GM11168 (cell line): ENCODE results near the gene SOX21.
"Not testable (repeated sequence)": the region's sequence is repeated elsewhere in the genome, so short reads cannot be mapped to it uniquely, and the experiment has no call there.

Source experiments
- in situ Hi-C: fragments of 300-500 bp; cut with MboI; formaldehyde crosslinking; loops from one replicate; pipeline ENCODE4 v1.12.0; 2022; ENCODE audit warnings: low sequenced_read_pairs; ENCODE audit not compliant: unreplicated experiment

Gene SOX21

DNA sequence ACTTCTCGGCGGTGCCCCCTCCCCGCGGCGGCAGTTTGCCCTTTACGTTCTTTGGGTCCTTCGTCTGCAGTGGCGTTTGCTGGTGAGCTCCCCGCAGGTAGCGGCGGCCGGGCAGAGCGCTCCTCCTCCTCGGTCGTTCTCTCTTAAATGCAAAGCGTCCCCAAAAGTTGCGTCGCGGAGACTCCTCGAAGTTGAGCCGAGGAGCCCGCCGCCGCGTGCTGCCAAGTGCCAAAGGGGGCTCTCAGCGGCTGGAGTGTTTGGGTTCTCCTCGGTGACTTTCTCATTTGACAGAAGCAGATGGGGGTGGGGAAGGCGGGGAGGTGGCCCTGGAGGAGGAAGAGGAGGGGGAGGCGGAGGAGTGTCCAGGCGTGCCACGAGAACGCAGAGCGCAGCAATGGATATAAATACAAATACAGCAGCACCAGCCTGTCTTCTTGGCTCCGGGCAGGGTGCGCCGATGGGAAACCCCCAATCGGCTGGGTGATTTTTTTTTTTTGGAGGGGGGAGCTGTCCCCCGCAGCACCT is at the start of gene SOX21:
Gene SOX21 (minus strand): TSS at position 259 of the 525 bp plus-strand sequence. CDS start 496 bp downstream, outside the sequence.
- in situ Hi-C loops: no loop called here

DNA sequence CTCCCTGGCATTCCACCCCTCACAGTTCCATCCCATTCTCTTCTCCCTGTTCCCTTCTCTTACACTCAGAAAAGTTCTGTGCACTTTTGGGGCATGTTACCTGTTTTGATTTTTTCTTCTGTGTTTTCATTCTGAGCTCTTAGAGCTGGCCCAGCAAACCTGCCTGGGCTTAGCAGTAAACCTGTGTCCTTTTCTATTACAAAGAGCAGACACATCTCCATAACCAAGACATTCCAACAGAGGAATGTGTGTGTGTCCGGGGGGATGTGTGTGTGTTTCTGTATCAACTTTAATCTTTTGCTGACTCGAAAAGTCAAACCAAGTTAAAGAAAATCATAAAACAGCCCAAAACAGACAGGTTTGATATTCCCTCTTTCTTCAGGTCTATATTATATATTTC is 49.1 kb upstream of the SOX21 start:
- in situ Hi-C loops: no loop called here

DNA sequence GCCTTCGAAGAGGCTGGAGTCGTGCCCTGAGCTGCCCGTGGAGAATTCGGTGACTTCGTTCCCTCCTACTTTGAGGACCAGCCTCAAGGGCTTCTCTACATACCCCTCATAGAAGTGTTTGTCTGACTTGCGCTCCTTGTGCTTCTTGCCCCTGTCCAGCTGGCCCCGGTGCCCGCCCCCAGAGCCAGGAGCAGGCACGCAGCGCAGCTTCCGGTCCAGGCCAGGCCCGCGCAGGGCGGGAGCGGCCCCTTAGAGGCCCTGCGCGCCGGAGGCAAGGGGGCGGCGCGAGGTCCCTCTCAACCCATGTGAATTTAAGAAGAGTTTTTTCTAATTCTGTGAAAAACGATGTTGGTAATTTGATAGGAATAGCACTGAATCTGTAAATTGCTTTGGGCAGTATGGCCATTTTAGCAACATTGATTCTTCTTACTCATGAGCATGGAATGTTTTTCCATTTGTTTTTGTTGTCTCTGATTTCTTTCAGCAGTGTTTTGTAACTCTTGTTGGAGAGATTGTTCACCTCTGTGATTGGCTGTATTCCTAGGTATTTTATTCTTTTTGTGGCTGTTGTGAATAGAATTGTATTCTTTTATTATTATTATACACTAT is 46.9 kb upstream of the SOX21 start:
- in situ Hi-C loops: no loop called here

DNA sequence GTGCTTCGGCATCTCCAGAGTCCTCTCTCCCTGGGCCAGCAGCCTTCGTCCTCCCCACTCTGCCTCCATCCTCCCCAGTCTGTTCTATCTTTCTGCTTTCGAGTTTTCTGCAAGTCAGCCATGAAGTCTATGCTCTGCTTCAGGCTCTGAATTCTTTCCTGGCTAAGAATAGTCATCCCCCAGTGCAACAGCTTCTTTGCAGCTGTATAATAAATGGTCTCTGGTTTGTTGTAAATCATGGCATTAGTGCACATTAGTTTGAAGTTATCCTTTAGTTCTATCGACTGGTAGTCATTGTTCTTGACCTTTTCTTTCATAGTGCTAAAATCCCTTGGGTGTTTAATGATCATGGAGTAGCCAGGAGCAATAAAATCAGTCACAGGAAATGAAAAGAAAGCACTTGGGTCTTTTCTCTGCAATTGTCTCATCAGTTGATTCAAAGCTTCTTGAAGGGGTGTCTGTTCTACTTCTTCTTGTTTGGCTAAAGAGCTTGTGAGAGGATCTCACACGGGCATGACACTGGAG is 46.2 kb upstream of the SOX21 start:
- in situ Hi-C loops: no loop called here

DNA sequence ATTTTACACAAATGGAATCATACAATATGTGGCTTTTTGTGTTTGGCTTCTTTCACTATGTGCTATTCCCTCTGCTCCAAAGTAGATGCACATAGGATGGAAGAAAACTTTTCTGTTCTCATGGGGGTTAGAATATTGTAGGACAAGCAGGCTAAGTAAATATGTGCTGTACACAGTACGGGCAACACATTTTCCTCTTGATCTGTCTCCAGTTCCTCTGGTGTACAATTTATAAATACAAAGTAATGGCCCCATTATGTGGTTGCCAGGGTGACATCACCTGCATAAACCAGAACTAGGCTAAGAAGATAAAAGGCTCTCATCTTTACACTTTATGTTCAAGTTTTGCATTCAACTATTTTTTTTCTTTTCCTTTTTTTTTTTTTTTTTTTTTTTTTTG is 41.0 kb upstream of the SOX21 start:
- in situ Hi-C loops: no loop called here

DNA sequence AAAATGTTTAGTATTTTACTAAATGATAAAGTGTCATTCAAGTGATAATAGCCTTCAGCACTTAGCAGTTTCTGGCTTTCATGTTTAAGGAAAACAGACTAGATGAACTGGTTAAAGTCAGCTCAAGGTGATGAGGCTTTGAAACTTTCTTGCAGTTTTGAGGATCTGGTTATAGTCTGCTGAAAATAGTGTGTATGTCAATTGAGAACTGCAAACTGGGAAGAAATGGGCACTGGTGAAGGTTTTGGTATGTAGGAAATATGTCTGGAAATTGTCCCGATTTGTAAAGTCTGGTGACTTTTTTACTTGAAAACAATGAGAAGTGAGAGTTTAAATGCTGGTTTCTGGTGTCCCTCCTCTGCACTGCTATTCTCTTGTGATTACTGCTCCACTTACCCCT is 36.8 kb upstream of the SOX21 start:
- in situ Hi-C loops: no loop called here

DNA sequence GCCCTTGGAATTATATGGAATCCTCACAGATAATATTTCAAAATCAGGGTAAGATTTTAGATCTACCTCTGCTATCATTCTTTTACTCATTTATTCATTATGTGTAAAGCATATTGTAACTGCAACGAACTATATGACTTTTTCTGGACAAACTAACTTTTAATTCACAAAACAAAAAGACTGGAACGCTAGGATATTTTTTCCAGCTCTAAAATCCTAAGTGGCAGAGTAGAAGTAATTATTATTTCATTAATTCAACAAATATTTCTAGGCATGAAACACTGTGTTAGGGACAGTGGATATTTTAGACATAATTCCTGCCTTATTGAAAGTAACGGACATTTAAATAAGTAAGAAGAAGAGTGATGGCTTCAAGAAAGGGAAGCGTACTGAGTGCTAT is 26.9 kb upstream of the SOX21 start:
- in situ Hi-C loops: no loop called here

DNA sequence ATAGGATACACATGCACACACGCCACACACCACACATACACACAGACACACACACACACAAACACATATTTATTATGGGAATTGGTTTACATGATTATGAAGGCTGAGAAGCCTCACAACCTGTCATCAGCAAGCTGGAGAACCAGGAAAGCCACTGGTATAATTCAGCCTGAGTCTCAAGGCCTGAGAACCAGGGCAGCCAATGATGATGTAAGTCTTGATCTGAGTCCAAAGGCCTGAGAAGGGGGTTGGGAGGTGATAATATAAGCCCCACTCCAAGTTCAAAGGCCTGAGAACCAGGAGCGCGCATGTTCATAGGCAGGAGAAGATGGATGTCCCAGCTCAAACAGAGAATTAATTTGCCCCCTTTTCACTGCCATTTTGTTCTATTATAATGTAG is 18.7 kb upstream of the SOX21 start:
- in situ Hi-C loops: no loop called here

DNA sequence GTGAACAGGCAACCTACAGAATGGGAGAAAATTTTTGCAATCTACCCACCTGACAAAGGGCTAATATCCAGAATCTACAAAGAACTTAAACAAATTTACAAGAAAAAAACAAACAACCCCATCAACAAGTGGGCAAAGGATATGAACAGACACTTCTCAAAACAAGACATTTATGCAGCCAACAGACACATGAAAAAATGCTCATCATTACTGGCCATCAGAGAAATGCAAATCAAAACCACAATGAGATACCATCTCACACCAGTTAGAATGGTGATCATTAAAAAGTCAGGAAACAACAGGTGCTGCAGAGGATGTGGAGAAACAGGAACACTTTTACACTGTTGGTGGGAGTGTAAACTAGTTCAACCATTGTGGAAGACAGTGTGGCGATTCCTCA is 17.6 kb upstream of the SOX21 start:
- in situ Hi-C loops: not testable (repeated sequence)

DNA sequence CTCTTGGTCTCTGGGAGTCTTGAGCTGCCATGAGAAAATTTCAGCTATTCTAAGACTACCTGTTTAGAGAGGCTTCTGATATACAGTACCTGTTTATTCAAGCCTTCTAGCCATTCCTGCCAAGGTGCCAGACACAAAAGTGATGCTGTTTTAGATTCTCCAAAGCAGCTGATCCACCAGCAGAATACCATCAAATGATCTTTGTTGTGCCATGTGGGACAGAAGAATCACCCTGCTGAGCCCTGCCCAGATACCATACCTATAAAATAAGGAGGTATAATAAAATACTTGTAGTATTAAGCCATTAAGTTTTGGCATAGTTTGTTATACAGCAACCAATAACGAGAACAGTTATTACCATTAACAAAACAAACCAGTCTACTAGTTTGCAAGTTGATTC is 14.1 kb upstream of the SOX21 start:
- in situ Hi-C loops: no loop called here

DNA sequence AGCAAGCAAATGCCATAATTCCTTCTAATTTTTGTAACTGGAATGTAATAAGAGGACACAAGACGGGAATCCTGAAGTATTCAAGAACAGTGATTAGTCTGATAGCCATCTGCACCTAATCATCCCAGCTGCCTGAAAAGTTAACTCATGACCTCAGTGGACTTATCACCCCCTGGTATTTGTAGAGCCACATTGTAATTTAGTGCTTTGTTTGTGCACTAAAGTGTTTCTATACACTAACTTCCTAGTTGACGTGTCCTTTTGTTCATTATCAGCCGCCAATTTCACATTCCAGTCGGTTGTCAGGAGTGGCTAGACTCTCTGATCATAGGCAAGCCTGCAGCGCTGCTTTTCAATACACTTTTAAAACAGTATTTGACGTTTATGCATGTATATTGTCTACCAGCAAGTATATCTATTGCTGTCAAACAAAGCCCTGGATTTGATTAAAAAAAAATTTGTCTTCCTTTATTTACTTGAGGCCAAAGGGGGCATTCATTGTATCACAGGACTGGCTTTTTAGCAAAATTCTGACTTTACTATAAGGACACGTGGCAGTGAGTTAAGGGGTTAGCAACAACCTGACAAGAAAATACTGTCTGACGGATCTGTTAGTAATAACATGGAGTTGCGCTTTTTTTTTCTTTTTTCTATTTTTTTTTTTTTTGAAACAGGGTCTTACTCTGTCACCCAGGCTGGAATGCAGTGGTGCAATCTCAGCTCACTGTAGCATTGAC is 10.4 kb upstream of the SOX21 start:
- in situ Hi-C loops: no loop called here

DNA sequence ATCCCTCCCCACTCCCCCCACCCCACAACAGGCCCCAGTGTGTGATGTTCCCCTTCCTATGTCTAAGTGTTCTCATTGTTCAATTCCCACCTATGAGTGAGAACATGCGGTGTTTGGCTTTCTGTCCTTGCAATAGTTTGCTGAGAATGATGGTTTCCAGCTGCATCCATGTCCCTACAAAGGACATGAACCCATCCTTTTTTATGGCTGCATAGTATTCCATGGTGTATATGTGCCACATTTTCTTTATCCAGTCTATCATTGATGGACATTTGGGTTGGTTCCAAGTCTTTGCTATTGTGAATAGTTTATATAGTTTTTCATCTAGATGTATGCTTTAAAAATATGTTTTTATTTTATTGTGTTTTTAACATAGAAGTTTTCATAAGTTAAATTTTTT is 6.4 kb upstream of the SOX21 start:
- in situ Hi-C loops: not testable (repeated sequence)

DNA sequence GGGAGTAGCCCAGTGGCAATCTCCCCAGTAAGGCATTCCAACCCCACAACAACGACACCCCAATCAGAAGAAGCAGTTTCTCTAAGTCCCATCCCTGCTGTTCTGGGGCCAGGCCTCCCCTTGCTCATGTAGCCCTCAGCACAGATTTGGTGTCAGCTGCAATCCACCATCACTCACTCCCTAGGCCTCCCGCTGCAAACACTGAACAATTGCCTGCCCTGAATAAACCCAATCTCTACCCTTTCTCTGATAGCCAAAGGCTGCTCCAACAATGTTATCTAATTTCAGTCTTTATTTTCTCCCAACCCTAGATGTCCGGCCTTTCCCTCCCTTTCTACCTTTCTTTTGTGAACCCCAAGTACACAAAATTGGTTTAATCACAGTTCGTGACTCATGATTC is 5.6 kb upstream of the SOX21 start:
- in situ Hi-C loops: no loop called here

DNA sequence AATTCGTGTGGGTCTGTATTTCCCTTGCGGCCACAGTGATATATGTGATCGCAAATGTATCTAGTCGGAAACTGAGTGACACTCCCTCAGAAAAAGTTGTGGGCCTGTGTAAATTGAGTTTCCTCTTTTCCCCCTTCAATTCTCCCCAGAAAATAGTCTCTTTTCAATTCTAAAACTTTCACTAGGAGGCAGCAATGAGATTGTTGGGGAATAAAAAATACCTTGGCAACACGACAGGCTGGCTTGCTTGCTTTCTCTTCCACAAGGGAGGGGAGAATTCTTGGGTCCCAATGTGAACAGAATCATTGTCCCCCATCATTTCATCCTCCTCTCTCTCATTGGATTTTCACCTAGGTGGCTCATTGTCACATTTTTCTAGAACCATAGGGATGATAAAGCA is 3.7 kb upstream of the SOX21 start:
- in situ Hi-C loops: no loop called here

DNA sequence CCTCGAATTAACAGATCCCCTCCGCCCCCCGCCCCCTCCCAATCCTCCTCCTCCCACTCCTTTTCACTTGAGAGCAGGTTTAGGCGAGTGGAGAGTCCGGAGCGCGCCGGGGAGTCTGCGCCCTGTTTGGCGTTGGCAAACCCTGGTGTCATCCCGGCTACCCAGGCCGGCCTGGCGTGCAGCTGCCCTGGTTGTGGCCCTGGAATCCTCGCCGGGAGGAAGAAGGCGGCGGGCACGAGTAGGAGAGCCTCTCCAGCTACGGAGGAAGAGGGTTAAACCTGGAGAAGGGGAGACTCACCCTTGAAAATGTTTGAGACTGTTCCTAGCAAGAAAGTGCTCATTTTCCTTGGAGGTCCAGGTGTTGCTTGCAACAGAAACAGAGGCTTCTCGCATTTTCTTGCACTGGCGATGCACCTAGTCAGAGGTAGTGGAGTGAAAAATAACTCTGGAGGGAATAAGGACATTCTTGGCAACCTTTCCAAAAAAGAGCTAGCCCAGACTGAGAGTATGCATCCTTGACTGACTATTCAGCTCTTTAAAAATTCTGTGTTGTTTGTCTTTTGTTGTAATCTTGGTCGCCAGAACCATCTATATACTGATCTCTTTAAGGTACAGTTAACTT is 1.3 kb upstream of the SOX21 start:
- in situ Hi-C loops: no loop called here

DNA sequence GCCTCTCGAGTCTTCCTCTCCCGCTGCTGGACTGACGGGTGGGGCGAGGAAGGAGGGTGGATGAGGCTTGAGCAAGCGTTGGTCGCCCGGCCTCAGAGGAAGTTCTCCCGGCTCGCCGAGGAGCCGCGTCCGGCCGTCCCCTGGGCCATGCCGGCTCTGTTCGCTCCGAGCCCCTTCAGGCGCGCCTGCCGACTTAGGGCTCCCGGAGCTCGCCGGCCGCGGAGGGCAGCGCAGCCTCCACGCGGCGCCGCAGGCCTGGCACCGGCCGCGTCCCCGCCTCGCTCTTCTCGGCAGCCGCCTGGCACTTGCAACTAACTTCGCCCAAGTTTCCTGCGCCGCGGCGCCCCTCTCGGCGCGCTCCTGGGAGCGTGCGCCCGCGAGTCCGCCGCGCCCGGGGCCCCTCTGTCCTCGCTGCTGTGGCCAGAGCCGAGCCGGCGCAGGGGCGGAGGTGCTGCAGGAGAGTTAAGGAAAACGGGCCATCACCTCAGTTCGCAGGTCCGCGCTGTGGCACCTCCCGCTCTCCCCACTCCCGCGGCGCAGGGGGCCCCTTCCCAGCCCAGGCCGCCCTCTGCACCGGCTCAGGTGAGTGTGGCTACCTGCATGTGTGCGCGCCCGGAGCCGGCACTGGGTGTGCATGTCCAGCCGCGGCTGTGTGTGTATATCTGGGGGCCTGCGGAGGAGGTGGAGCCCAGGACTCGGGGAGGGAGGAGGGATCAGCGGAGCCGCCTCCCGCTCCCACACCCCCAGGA is 641 bp upstream of the SOX21 start:
- in situ Hi-C loops: no loop called here

DNA sequence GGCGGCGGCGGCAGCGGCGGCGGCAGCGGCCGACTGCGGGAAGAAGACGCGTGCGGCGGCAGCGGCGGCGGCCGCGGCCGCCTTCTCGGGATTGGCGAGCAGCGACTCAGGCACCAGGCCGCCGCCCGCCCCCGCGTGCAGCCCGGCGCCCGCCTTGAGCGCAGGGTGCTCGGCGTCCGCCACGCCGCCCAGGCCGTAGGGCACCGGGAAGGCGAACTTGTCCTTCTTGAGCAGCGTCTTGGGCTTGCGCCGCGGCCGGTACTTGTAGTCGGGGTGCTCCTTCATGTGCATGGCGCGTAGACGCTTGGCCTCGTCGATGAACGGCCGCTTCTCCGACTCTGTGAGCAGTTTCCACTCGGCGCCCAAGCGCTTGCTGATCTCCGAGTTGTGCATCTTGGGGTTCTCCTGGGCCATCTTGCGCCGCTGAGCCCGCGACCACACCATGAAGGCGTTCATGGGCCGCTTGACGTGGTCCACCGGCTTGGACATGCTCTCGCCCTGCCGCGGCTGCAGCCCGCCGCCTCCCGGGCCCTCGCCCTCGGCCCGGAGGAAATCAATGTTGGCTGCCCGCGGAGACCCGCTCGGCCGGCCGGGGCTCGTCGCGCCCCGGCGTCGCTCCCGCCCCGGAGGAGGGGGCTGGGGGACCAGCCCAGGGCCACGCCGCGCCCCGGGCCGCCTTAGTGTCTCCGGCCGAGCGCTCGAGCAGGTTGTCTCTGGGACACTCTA is 621 bp downstream of the SOX21 start:
- in situ Hi-C loops: no loop called here

DNA sequence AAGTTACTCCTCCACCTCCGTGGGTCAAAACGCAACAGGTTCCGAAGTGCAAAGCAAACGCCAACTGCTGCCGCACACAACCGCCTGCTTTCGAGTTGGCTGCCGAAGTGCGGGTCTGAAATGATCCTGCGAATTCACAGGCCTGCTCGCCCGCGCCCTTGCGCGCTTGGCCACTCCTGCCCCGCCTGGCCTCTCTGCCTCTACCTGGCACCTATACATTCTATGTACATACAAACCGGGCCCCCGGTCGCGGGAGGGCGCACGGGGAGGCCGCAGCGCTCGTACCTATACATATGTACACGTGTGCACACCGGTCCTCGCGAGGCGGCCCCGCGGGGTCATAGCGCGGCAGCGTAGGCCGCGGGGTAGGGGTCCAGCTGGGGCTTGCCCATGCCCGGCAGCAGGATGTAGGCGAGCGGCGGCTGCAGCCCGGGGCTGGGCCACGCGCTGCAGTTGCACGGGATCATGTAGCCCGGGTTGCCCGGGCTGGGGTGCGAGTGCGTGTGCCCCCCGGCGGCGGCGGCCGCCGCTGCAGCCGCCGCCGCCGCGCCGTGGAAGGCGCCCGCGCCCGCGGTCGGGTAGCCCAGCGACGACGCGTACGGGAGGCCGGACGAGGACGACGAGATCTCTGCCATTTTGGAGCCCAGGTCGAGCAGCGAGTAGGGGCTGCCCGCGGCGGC is 1.3 kb downstream of the SOX21 start:
- in situ Hi-C loops: no loop called here

DNA sequence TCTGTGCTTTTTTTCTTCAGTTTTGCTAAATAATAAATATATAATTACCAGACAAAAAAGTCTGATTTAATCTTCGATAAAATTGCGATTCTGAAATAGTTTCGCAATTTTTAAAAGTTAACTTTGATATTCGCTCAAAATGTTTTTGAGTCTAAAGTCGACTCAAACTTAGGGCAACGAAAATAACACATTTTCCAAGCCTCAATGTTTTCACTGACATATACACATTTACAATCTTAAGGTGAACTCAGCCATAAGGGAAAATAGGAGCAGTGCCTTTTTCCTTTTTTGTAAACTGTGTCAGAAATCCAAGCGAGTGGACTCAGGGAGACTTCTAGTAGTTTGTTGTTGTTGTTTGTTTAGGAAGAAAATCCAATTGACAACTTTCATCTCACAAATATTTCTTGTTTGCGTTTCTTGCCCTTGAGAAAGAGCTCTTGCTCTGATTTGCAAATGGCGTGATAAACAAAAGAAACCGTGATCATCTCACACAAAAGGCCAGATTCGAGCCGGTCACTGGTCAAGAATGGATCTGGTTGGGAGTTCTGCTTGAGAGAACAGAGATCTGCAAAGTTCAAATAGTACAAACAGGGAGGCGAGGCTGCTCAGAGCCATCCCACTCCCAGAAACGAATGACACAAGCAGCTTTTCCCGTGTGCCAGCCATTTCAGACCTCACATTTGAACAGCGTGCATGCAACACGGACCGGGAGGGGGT is 2.1 kb downstream of the SOX21 start:
- in situ Hi-C loops: no loop called here
